Activated CD4-positive, alpha-beta T cell treated with anti-CD3 and anti-CD28 coated beads, Interleukin-2, amount 10 ng/mL, durations not matched to agents 7 days and 5 days (primary cell): Measurements from ENCODE around the gene ECM1. TPM values are rescaled to one million over a fixed set of nuclear protein-coding genes. Genes with fewer than 3 reads are reported as not detected.

Experiments
- CTCF ChIA-PET: fragments of 350-600 bp; sonication (Branson Sonifier 250); formaldehyde crosslinking; loops from one replicate; lab custom pipeline; 2021; ENCODE audit warnings: antibody characterized with exemption; lab: Charles Lee
- POLR2A ChIA-PET: fragments of 350-600 bp; sonication (Branson Sonifier 250); formaldehyde crosslinking; loops from one replicate; lab custom pipeline; 2021; ENCODE audit warnings: antibody characterized with exemption; lab: Charles Lee
- DNase-seq: peaks from one replicate; pipeline ENCODE4 v3.0.0-alpha.2; 2020
- H3K27ac Mint-ChIP-seq: one replicate; pipeline ENCODE4 v1.8.0; 2021; ENCODE audit warnings: mild to moderate bottlenecking, moderate library complexity, mixed read lengths
- H3K27me3 Mint-ChIP-seq: one replicate; pipeline ENCODE4 v1.8.0; 2021; ENCODE audit warnings: mixed read lengths
- H3K36me3 Mint-ChIP-seq: one replicate; pipeline ENCODE4 v1.8.0; 2021; ENCODE audit warnings: low read depth, mixed read lengths
- H3K4me1 Mint-ChIP-seq: one replicate; pipeline ENCODE4 v1.8.0; 2021; ENCODE audit warnings: mixed read lengths
- H3K4me3 Mint-ChIP-seq: one replicate; pipeline ENCODE4 v1.8.0; 2021; ENCODE audit warnings: mild to moderate bottlenecking, moderate library complexity, mixed read lengths
- H3K9me3 Mint-ChIP-seq: one replicate; pipeline ENCODE4 v1.8.0; 2021; ENCODE audit warnings: mixed read lengths
- total RNA-seq, 2 experiments: library from RNA; stranded (reverse); gene quantifications; one replicate each; pipeline ENCODE4 v1.2.3, GENCODE V29; 2021

Gene ECM1
- total RNA-seq, 2 experiments from 2014 or later: 0.87 to 1.2 TPM

DNA sequence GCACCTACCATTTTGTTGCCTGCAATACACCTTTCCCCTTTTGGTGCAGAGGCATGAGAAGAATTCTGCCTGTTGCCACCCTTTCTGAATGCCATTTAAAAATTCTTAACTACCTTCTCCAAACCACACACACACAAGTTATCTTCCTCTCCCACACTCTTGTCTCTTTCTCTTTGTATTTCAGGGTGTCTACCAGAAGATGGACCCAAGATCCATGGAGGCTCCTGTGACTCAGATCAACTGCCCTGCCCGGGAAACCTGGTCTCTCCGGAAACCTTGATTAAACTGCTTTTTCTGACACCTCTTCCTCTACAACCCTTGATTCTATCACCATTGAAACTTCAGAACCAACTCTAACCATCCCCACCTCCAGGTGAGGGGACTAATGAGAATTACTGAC lies 23.0 kb upstream of the ECM1 start:
- H3K4me1 Mint-ChIP-seq: peaks cover 22% of the 10 kb centered on the region
- no peaks in the 10 kb centered on the region for H3K9me3 Mint-ChIP-seq
- H3K27me3 Mint-ChIP-seq: peaks cover 1% of the 10 kb centered on the region
- ChIA-PET POLR2A (no interaction called here), CTCF (interaction anchor here (1.1 to 1.4 kb wide), 2 partner anchors 17 to 76 kb away, joined by 3 read pairs; no protein-coding TSS in a partner anchor)
- DNase-seq: no peak
- H3K36me3 Mint-ChIP-seq: peaks cover 8% of the 10 kb centered on the region
- no peak overlapping the region for H3K4me3 Mint-ChIP-seq
- H3K27ac Mint-ChIP-seq: no peak overlapping the region

DNA sequence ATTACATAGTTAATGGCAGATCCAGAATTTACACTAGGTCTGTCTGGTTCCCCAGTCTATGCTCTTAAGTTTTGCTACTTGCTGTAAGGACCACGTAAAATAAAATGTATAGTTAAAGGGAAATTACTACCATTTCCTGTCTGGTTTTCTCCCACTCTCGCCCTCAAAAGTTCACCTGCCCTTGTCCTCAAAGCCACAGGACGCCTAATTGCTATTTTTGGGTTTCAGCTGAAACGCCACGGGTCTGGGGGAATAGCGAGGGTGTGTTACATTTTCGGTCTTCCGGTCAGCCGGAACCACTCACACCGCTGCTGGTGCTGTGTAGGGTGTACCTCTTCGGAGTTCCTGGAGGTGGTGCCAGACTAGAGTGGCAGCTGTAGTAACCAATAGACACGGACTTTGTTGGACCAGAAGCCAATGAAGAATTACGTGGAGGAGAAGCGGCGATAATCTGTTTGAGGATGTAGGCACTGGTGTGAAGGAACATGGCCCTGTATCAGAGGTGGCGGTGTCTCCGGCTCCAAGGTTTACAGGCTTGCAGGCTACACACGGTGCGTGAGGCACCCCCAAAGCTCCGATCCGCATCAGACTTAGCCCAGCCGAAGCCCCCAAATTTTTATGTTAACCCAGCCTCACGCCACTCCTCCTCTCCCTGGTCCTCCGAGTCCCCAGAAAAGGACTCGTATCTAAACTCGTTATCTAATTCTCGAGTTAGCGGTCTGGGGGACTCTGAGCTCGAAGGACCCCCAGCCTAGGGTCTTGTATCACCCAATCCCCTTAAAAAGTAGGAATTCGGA lies 20.7 kb upstream of the ECM1 start, which contains the start of gene TARS2:
Gene TARS2 (plus strand): TSS at position 454 of the 797 bp plus-strand sequence. CDS start 32 bp downstream, at position 486.
- POLR2A ChIA-PET: no interaction called here
- Mint-ChIP-seq H3K27me3 (no peaks in the 10 kb centered on the region), H3K36me3 (peaks cover 21% of the 10 kb centered on the region), H3K27ac (peak within 1 kb of the TSS; percentile 98), H3K4me1 (peaks cover 22% of the 10 kb centered on the region), H3K9me3 (no peaks in the 10 kb centered on the region), H3K4me3 (peak within 1 kb of the TSS; percentile 95)
- CTCF ChIA-PET: interaction anchor here (0.9 to 1.9 kb wide), 3 partner anchors 15 to 73 kb away, joined by 3 to 5 read pairs (median 3); no protein-coding TSS in a partner anchor
- DNase-seq: peak; percentile 98

DNA sequence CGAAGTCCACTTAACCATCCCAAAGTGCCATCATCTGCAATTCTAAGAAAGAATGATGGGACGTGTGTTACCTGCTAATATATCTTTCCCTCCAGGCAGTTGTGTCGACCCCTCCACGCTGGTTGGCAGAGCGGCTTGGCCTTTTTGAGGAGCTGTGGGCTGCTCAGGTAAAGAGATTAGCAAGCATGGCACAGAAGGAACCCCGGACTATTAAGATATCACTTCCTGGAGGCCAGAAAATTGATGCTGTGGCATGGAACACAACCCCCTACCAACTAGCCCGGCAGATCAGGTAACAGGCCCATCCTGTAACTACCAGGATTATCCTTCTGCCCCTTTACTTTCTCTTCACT lies 20.2 kb upstream of the ECM1 start:
- H3K9me3 Mint-ChIP-seq: no peaks in the 10 kb centered on the region
- peaks cover 22% of the 10 kb centered on the region for H3K4me1 Mint-ChIP-seq
- ChIA-PET CTCF (interaction anchor here (0.9 to 1.9 kb wide), 3 partner anchors 16 to 72 kb away, joined by 3 to 5 read pairs (median 3); no protein-coding TSS in a partner anchor), POLR2A (no interaction called here)
- H3K4me3 Mint-ChIP-seq: peak overlapping the region; percentile 95
- DNase-seq: no peak
- H3K36me3 Mint-ChIP-seq: peaks cover 23% of the 10 kb centered on the region
- no peaks in the 10 kb centered on the region for H3K27me3 Mint-ChIP-seq
- peak overlapping the region; percentile 98 for H3K27ac Mint-ChIP-seq

DNA sequence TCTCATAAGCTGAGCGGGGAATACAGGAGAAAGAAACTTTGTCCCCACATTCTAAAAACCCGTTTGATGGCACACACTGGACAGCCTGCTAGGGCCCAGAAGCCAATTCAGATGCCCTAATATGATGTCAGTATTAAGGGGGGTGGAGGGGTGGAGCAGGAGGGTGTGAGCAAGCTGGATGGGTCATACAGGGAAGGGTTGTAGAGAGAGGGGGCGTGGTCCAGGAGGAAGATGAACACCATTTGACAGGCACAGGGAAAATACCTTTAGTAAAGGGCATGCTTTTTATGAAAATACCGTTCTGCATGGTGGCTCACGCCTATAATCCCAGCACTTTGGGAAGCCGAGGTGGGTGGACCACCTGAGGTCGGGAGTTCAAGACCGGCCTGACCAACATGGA lies 14.7 kb upstream of the ECM1 start:
- Mint-ChIP-seq H3K9me3 (no peaks in the 10 kb centered on the region), H3K4me1 (peaks cover 9% of the 10 kb centered on the region), H3K27ac (no peak overlapping the region), H3K36me3 (peaks cover 35% of the 10 kb centered on the region), H3K27me3 (no peaks in the 10 kb centered on the region), H3K4me3 (no peak overlapping the region)
- ChIA-PET POLR2A (interaction anchor here (0.8 kb wide), 1 partner anchor 122 kb away, joined by 3 read pairs; no protein-coding TSS in a partner anchor), CTCF (interaction anchor here (1.1 kb wide), 1 partner anchor 72 kb away, joined by 3 read pairs; no protein-coding TSS in a partner anchor)
- DNase-seq: no peak

DNA sequence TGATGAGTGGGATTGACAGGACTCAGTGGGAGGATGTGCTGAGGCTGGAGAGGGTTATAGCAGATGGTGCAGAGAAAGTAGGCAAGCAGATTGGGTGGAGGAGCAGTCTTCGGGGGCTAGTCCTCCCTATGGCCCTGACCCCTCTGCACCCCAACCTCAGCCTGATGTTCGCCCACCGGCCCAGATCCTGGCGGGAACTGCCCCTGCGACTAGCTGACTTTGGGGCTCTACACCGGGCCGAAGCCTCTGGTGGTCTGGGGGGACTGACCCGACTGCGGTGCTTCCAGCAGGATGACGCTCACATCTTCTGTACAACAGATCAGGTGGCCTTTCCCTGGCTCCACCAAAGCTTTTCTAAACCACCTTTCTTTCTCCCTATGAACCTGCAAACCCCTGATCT lies 9.6 kb upstream of the ECM1 start:
- Mint-ChIP-seq H3K27ac (no peak overlapping the region), H3K4me3 (no peak overlapping the region), H3K4me1 (no peaks in the 10 kb centered on the region), H3K9me3 (no peaks in the 10 kb centered on the region), H3K36me3 (peaks cover 31% of the 10 kb centered on the region), H3K27me3 (no peaks in the 10 kb centered on the region)
- CTCF ChIA-PET: interaction anchor here (1.4 kb wide), 1 partner anchor 51 kb away, joined by 4 read pairs; the partner anchor contains the start of gene ADAMTSL4
- no peak for DNase-seq
- POLR2A ChIA-PET: no interaction called here

DNA sequence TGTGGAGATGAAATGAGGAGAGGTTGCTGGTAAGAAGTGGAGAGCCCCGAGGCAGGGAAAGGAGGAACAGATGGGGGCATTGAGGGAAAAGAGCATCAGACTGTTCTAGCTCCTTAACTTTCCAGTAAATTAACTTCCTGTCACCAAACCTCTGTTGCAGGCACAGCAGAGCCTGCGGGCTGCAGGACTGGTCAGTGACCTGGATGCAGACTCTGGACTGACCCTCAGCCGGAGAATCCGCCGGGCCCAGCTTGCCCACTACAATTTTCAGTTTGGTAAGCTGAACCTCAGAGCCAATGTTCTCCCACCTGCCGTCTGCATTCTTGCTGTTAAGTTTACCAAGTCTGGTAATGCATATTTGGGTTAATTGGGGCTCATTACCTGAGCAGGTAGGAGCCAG lies 2.5 kb upstream of the ECM1 start:
- CTCF ChIA-PET: interaction anchor here (0.6 kb wide), 1 partner anchor 10 kb away, joined by 3 read pairs; no protein-coding TSS in a partner anchor
- DNase-seq: no peak
- H3K9me3 Mint-ChIP-seq: no peaks in the 10 kb centered on the region
- no peaks in the 10 kb centered on the region for H3K27me3 Mint-ChIP-seq
- H3K4me3 Mint-ChIP-seq: no peak overlapping the region
- no peak overlapping the region for H3K27ac Mint-ChIP-seq
- H3K36me3 Mint-ChIP-seq: peaks cover 27% of the 10 kb centered on the region
- peaks cover 5% of the 10 kb centered on the region for H3K4me1 Mint-ChIP-seq
- POLR2A ChIA-PET: no interaction called here

DNA sequence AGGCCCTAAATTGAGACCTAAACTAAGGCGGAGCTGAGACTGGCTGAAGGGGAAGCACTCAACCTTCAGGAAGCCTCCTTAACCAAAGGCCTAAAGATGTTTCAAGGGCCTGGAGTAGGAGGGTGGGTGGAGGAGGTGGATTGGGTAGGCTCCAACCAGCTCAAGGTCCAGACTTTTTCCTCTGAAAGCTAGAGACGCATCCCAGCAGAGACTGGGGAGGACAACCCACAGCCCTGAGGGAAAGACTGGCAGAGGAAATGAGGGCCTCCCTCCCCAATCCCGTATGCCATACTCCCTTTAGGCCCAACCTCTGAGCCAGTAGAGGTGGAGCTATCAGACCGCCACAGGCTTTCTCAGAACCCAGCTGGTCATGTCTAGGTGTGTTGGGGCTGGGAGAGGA lies 1.1 kb downstream of the ECM1 start:
- Mint-ChIP-seq H3K27me3 (no peaks in the 10 kb centered on the region), H3K4me3 (no peak overlapping the region), H3K4me1 (peaks cover 5% of the 10 kb centered on the region), H3K27ac (no peak overlapping the region), H3K36me3 (peaks cover 18% of the 10 kb centered on the region), H3K9me3 (no peaks in the 10 kb centered on the region)
- DNase-seq: no peak
- ChIA-PET CTCF (interaction anchor here (0.5 to 2.8 kb wide), 3 partner anchors 8 to 134 kb away, joined by 3 to 9 read pairs (median 3); partner anchors contain the start of gene FALEC), POLR2A (no interaction called here)

DNA sequence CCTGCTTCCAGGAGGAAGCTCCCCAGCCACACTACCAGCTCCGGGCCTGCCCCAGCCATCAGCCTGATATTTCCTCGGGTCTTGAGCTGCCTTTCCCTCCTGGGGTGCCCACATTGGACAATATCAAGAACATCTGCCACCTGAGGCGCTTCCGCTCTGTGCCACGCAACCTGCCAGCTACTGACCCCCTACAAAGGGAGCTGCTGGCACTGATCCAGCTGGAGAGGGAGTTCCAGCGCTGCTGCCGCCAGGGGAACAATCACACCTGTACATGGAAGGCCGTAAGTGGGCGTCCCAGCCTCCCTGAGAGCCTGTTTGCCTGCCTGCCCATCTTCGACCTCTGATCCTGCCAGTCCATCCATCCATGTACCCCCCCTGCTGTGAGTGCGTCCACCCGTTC lies 3.6 kb downstream of the ECM1 start:
- H3K4me3 Mint-ChIP-seq: no peak overlapping the region
- no peaks in the 10 kb centered on the region for H3K9me3 Mint-ChIP-seq
- H3K27ac Mint-ChIP-seq: no peak overlapping the region
- H3K4me1 Mint-ChIP-seq: peaks cover 17% of the 10 kb centered on the region
- POLR2A ChIA-PET: no interaction called here
- no peaks in the 10 kb centered on the region for H3K27me3 Mint-ChIP-seq
- H3K36me3 Mint-ChIP-seq: peaks cover 9% of the 10 kb centered on the region
- DNase-seq: no peak
- CTCF ChIA-PET: interaction anchor here (0.6 kb wide), 1 partner anchor 31 kb away, joined by 3 read pairs; no protein-coding TSS in a partner anchor

DNA sequence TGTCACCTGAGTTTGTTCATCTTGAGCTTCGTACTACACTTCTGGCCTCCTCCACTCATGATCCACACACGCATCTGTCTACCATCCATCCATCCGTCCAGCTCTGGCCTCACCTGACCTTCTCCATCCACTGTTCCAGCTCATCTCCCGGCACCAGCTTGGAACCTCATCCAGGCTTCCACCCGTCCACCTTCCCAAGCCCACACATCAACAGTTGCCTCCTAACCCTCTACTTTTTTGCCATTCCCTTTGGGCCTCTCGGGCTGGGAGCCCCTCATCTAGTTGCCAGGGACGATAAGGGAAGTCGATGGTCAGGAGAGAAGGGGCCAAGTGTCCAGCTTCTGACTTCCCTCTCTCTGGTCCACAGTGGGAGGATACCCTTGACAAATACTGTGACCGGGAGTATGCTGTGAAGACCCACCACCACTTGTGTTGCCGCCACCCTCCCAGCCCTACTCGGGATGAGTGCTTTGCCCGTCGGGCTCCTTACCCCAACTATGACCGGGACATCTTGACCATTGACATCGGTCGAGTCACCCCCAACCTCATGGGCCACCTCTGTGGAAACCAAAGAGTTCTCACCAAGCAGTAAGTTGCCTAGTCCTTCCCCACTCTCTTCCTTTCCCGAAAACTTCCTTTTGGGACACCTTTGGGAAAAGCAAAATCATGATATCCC lies 4.2 kb downstream of the ECM1 start:
- peak overlapping the region; percentile 21 for H3K27ac Mint-ChIP-seq
- ChIA-PET CTCF (interaction anchor here (0.6 to 1.0 kb wide), 2 partner anchors 25 to 32 kb away, joined by 3 read pairs; partner anchors contain the start of gene TARS2), POLR2A (interaction anchor here (0.6 kb wide), 1 partner anchor 51 kb away, joined by 3 read pairs; no protein-coding TSS in a partner anchor)
- no peaks in the 10 kb centered on the region for H3K27me3 Mint-ChIP-seq
- peaks cover 20% of the 10 kb centered on the region for H3K4me1 Mint-ChIP-seq
- H3K36me3 Mint-ChIP-seq: peaks cover 4% of the 10 kb centered on the region
- H3K9me3 Mint-ChIP-seq: no peaks in the 10 kb centered on the region
- no peak for DNase-seq
- no peak overlapping the region for H3K4me3 Mint-ChIP-seq

DNA sequence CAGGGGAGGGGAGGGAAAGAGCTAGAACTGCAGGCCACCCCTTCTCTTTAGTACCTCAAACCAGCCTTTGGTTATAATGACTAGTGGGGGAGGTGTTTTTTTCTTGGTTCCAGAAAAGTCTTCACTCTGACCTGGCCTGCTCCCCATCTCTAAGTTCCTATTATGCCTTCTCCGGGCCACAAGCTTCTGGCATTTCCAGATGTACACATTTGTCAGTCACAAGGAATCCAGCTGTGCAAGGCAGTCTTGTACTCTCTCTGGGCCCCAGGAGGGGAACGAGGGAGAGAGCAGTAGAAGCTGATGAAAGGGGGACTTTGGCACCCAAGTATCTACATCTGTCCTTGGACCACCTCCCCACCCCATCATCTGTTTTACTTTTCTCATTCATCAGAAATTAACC lies 4.9 kb downstream of the ECM1 start:
- Mint-ChIP-seq H3K27ac (no peak overlapping the region), H3K36me3 (peaks cover under 1% of the 10 kb centered on the region), H3K27me3 (no peaks in the 10 kb centered on the region), H3K4me3 (no peak overlapping the region), H3K4me1 (peaks cover 21% of the 10 kb centered on the region), H3K9me3 (no peaks in the 10 kb centered on the region)
- CTCF ChIA-PET: interaction anchor here (1.0 to 1.1 kb wide), 2 partner anchors 25 to 149 kb away, joined by 3 read pairs; partner anchors contain the start of genes RPRD2 and TARS2
- POLR2A ChIA-PET: no interaction called here
- DNase-seq: no peak

DNA sequence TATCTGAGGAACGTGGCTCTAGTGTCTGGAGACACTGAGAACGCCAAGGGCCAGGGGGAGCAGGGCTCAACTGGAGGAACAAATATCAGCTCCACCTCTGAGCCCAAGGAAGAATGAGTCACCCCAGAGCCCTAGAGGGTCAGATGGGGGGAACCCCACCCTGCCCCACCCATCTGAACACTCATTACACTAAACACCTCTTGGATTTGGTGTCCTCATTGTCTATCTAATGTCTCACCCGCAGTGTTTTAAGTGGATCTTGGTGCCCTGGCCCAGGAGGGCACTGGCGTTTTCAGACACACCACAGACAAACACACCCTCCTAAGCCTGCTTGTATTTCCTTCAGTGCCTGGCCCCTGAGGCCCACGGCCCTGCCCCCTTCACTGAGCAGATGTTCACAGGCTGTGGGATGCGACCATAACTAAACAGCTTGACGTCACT lies 5.5 kb downstream of the ECM1 start:
- Mint-ChIP-seq H3K36me3 (no peaks in the 10 kb centered on the region), H3K4me1 (peaks cover 19% of the 10 kb centered on the region), H3K9me3 (no peaks in the 10 kb centered on the region)

DNA sequence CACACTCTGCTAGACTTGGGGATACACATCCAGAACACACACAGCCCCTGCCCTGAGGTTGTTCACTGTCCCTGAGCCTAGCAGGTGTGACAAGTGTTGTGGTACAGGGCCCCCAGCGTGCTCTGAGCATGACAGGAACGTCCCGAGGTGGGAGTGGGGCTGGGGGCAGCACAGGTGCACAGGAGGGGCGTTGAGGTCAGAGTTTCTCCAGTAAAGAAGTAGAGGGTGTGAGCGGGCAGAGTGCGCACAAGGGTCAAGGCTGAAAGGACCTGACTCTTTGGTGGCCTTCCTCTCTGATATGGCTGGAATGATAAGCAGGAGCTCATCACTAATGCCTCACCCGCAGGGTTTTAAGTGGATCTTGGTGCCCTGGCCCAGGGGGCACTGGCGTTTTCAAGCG lies 6.4 kb downstream of the ECM1 start:
- H3K27me3 Mint-ChIP-seq: no peaks in the 10 kb centered on the region
- no peaks in the 10 kb centered on the region for H3K9me3 Mint-ChIP-seq
- H3K4me3 Mint-ChIP-seq: peak overlapping the region; percentile 81
- DNase-seq: no peak
- ChIA-PET POLR2A (no interaction called here), CTCF (interaction anchor here (0.9 to 4.1 kb wide), 3 partner anchors 17 to 22 kb away, joined by 3 to 16 read pairs (median 5); no protein-coding TSS in a partner anchor)
- H3K27ac Mint-ChIP-seq: no peak overlapping the region
- H3K4me1 Mint-ChIP-seq: peaks cover 19% of the 10 kb centered on the region
- no peaks in the 10 kb centered on the region for H3K36me3 Mint-ChIP-seq

More for the DNA sequence above, 5.5 kb downstream of the ECM1 start:
- CTCF ChIA-PET: interaction anchor here (0.9 to 4.1 kb wide), 5 partner anchors 16 to 150 kb away, joined by 3 to 16 read pairs (median 3); partner anchors contain the start of genes RPRD2 and TARS2
- Mint-ChIP-seq H3K27me3 (no peaks in the 10 kb centered on the region), H3K4me3 (no peak overlapping the region), H3K27ac (no peak overlapping the region)
- POLR2A ChIA-PET: interaction anchor here (0.6 kb wide), 1 partner anchor 52 kb away, joined by 5 read pairs; no protein-coding TSS in a partner anchor
- no peak for DNase-seq
